GM12801 (cell line): ENCODE data around the gene SMG1.

Experiments
- CTCF ChIP-seq: IDR thresholded peaks from one replicate; pipeline ENCODE4 v1.5.1; 2011; ENCODE audit warnings: control low read depth; ENCODE audit not compliant: insufficient read length; ENCODE audit errors: extremely low read depth

Gene SMG1

GRCh38 chr16:18855196-18855595, 71.0 kb downstream of the SMG1 start:
- TF ChIP-seq CTCF, result no peak

GRCh38 chr16:18853694-18854093, 72.5 kb downstream of the SMG1 start:
- no peak for TF ChIP-seq CTCF

- no peak for TF ChIP-seq CTCF
Measured at GRCh38 chr16:18852647-18853046, 73.6 kb downstream of the SMG1 start.

GRCh38 chr16:18846416-18846815, 79.8 kb downstream of the SMG1 start:
- no peak for TF ChIP-seq CTCF

GRCh38 chr16:18842565-18842964, 83.6 kb downstream of the SMG1 start:
- TF ChIP-seq CTCF, result no peak

GRCh38 chr16:18841833-18842525, 84.2 kb downstream of the SMG1 start:
- no peak for TF ChIP-seq CTCF

- no peak for TF ChIP-seq CTCF
Measured at GRCh38 chr16:18839555-18839954, 86.7 kb downstream of the SMG1 start.
